HG03196 (cell line): ENCODE data around the gene LNX2.

Source experiments
- ATAC-seq: cut with Tn5 transposase; IDR thresholded peaks from one replicate; pipeline ENCODE4 v1.9.1; 2021; ENCODE audit not compliant: unreplicated experiment

The LNX2 gene

GRCh38 chr13:27516103-27516502 lies 104.2 kb downstream of the LNX2 start:
- ATAC-seq: no peak

- ATAC-seq: no peak
Measured at GRCh38 chr13:27510082-27510481, 110.2 kb downstream of the LNX2 start.

- ATAC-seq: no peak
Measured at GRCh38 chr13:27508802-27509201, 111.5 kb downstream of the LNX2 start.

- ATAC-seq: no peak
Measured at GRCh38 chr13:27505792-27506191, 114.5 kb downstream of the LNX2 start.

- no peak for ATAC-seq
Measured at GRCh38 chr13:27504868-27505194, 115.5 kb downstream of the LNX2 start.

- ATAC-seq: no peak
Measured at GRCh38 chr13:27504128-27504867, 116.0 kb downstream of the LNX2 start.

- no peak for ATAC-seq
Measured at GRCh38 chr13:27500806-27501534, 119.4 kb downstream of the LNX2 start.

GRCh38 chr13:27497563-27498230 lies 122.6 kb downstream of the LNX2 start:
- no peak for ATAC-seq

- no peak for ATAC-seq
Measured at GRCh38 chr13:27496536-27497273, 123.6 kb downstream of the LNX2 start.

GRCh38 chr13:27496006-27496405 lies 124.3 kb downstream of the LNX2 start:
- ATAC-seq: no peak
